GM23338 (cell line): Measurements from ENCODE around the gene DAAM1.

Experiments used
- CREB1 ChIP-seq: fragments of 250-450 bp; sonication (Bioruptor Pico); IDR thresholded peaks from 2 replicates; pipeline ENCODE4 v1.5.0; 2020; ENCODE audit warnings: low read depth, mild to moderate bottlenecking, moderate library complexity
- CTCF ChIP-seq, 2 experiments: fragments of 200-600 bp in 1 of 2; sonication (generic) in 1 of 2; conservative IDR thresholded peaks; 2 replicates each; pipeline versions ENCODE4 v1.5.1 to v1.6.1; 2016 to 2017; ENCODE audit warnings: antibody characterized with exemption in 2 of 2, low read depth in 2 of 2, mild to moderate bottlenecking in 2 of 2, moderate library complexity in 1 of 2
- EZH2 ChIP-seq: fragments of 200-600 bp; sonication (generic); IDR thresholded peaks from one replicate; pipeline ENCODE4 v1.8.0; 2017; ENCODE audit warnings: antibody characterized with exemption, mild to moderate bottlenecking, low read depth; ENCODE audit not compliant: unreplicated experiment
- EZH2phosphoT487 ChIP-seq: fragments of 200-600 bp; sonication (generic); IDR thresholded peaks from one replicate; pipeline ENCODE4 v1.8.1; 2018; ENCODE audit warnings: antibody characterized with exemption; ENCODE audit not compliant: unreplicated experiment
- NANOG ChIP-seq: IDR thresholded peaks from 2 replicates; pipeline ENCODE4 v1.6.1; 2016; ENCODE audit warnings: antibody characterized with exemption, borderline replicate concordance
- POLR2AphosphoS5 ChIP-seq: IDR thresholded peaks from 2 replicates; pipeline ENCODE4 v1.6.1; 2016; ENCODE audit warnings: antibody characterized with exemption, low read depth
- REST ChIP-seq: IDR thresholded peaks from one replicate; pipeline ENCODE4 v1.6.1; 2018; ENCODE audit warnings: antibody characterized with exemption; ENCODE audit not compliant: unreplicated experiment
- ZNF331 ChIP-seq: fragments of 250-450 bp; sonication (Bioruptor Pico); IDR thresholded peaks from 2 replicates; pipeline ENCODE4 v1.5.0; 2020; ENCODE audit warnings: low read depth, mild to moderate bottlenecking, moderate library complexity

GRCh38 chr14:59267046-59267445 is 78.6 kb downstream of the DAAM1 start:
- TF ChIP-seq CTCF (conservative IDR thresholded peaks at IDR 0.05; ENCODE audit: low read depth in 2 of 2) (no peak), EZH2phosphoT487 (no peak), POLR2AphosphoS5 (no peak), EZH2 (no peak), ZNF331 (no peak), CREB1 (no peak), REST (no peak), NANOG (no peak)
